UCSD-AML1 (cell line): ENCODE data around the gene PRTG.
A peak's percentile ranks its signal among the peaks of the same experiment; 100 is the strongest.
"Not testable (repeated sequence)": the region's sequence is repeated elsewhere in the genome, so short reads cannot be mapped to it uniquely, and the experiment has no call there.

Experiments used
- DNase-seq: peaks from one replicate; lab custom pipeline; 2025; ENCODE audit not compliant: unreplicated experiment; lab: John Stamatoyannopoulos, UW

Gene PRTG, protein sequence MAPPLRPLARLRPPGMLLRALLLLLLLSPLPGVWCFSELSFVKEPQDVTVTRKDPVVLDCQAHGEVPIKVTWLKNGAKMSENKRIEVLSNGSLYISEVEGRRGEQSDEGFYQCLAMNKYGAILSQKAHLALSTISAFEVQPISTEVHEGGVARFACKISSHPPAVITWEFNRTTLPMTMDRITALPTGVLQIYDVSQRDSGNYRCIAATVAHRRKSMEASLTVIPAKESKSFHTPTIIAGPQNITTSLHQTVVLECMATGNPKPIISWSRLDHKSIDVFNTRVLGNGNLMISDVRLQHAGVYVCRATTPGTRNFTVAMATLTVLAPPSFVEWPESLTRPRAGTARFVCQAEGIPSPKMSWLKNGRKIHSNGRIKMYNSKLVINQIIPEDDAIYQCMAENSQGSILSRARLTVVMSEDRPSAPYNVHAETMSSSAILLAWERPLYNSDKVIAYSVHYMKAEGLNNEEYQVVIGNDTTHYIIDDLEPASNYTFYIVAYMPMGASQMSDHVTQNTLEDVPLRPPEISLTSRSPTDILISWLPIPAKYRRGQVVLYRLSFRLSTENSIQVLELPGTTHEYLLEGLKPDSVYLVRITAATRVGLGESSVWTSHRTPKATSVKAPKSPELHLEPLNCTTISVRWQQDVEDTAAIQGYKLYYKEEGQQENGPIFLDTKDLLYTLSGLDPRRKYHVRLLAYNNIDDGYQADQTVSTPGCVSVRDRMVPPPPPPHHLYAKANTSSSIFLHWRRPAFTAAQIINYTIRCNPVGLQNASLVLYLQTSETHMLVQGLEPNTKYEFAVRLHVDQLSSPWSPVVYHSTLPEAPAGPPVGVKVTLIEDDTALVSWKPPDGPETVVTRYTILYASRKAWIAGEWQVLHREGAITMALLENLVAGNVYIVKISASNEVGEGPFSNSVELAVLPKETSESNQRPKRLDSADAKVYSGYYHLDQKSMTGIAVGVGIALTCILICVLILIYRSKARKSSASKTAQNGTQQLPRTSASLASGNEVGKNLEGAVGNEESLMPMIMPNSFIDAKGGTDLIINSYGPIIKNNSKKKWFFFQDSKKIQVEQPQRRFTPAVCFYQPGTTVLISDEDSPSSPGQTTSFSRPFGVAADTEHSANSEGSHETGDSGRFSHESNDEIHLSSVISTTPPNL

DNA sequence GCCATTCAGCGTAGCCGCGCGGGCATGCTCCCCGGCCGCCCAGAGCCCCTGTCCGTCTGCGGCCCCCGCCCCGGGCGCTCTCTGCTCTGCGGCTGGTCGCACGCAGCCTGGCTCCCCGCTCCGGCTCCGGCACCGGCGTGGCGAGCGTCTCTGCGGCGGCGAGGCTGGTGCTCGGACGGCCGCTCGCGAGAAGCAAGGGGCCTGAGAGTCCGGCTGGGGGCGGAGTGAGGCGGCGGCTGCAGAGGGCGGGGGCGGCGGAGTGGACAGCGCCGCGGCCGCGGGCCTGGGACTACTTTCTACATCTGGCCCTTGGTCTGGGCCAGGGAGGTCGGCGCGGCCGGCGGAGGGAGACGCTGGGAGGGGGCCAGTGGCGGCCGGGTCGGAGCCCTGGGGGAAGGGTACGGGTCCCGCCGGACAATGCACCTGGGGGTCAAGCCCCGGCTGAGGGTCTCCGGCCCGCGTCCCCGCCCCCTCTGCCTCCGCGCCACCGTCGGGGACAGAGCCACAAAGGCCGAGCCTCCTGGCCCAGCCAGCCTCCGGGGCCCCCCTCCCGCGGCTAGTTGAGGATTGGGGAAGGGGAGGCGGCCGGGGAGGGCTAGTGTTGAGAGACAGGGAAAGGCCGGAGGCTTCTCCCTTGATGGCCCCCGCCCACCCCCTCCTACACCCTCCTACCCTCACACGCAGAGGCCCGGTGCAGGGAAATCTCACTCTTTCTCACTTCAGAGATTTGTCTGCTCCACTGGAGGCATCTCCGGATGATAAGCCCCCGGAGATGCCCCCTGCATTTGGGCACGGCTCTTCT is at the start of gene PRTG:
TSS of gene PRTG (minus strand) at position 226 of the 802 bp plus-strand sequence. CDS start at position 5, 221 bp downstream.
- no peak for DNase-seq

DNA sequence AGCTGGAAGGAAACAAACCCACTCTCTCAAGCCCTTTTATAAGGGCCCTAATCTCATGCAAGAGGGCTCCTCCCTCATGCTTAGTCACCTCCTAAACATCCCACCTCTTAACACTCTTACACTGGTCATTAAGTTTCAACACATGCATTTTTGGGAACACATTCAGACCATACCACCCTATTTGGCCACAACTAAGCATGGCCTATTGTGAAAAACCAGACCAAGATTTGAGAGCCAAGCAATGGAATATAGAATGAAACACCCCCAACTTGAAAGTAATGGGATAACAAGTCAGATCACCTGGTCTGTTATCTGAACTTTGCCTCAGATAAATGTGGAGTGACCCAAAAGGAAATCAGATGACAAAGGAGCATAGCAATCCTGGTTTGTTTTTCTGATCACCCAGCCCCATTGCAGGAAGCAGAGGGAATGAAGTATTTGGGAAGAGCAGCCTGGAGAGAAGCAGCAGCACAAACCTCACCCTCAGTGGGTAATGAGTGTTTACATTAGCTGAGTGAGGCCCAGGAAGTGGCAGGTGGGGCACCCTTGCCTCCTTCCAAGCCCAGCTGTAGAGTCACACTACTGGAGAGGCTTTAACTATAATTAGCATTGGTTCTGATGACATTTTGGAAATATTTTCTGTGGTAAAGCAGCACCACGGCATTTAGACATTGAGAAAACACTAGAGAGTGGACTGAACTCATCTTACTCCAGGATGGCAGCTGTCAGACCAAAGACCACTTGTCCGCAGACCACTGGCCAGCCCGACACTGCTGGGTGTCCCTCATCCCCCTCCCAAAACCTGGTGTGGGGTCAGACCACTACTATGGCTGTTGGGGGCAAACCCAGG is 48.8 kb upstream of the PRTG start:
- DNase-seq, result no peak

DNA sequence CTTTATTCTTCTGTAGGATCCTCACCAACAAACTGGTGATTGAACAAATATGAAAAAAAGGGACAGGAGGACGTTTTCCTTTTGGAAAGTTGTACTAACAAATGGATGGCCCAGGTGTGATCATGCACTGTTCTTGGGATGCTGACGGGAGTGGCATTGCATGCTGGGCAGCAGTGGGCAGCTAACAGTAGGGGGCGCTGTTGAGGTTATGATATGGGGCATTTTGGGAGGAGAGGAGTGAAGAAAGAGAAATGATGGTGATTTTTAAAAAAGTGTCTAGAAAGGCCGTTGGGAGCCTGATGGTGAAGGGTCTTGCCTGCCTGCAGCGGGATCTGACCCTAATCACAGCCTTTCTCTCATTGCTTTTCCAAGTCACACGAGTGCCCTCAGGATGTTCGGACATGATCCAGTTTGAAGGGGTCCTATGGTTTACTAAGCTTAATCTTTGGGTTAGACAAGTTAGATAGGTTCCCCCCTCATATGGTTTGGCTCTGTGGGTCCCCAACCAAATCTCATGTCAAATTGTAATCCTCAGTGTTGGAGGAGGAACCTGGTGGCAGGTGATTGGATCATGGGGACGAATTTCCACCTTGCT is 46.2 kb upstream of the PRTG start:
- peak; percentile 11 for DNase-seq

DNA sequence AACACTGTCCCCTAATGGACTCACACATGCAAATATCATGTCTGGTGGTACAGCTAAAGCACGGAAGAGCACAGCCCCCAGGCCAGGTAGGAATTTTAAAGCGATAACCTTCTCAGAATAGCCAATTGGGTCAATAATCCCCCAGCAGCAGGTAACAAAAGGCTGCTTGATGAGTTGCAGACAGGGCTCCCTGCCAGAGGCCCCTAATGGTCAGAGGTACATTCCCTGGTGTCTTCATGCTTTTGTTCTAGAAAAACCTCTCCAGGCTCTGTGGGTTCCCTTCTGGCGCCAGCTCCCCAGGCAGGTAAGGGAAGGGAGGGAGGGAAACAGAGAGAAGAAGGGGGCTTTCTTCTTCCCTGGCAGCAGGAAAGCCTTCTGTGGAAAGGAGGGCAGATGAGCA is 43.4 kb upstream of the PRTG start:
- no peak for DNase-seq

DNA sequence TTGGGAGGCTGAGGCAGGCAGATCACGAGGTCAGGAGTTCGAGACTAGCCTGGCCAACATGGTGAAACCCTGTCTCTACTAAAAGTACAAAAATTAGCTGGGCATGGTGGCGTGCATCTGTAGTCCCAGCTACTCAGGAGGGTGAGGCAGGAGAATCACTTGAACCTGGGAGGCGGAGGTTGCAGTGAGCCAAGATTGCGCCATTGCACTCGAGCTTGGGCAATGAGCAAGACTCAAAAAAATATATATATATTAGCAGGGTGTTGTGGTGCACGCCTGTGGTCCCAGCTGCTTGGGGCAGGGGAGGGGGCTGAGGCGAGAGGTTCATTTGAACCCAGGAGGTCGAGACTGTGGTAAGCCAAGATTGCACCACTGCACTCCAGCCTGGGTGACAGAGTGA is 42.6 kb upstream of the PRTG start:
- not testable (repeated sequence) for DNase-seq

DNA sequence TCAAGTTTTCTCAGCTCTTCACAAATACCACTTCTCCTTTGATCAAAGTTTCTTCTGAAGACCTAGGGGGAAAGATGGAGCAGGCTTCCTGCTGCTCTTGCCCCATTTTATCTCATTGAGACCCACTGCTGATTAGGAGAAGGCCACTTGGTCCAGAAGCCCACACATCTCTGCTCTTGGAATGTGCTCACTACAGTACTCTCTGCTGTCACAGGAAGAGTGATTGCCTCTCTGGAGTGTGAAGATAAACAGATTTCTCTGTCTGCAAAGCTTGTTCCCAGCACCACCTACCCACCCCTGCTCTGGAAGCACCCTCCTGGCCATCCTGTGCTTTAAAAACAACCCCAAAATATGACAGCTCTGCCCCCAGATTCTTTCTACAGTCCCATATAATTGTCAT is 41.3 kb upstream of the PRTG start:
- DNase-seq, result no peak

DNA sequence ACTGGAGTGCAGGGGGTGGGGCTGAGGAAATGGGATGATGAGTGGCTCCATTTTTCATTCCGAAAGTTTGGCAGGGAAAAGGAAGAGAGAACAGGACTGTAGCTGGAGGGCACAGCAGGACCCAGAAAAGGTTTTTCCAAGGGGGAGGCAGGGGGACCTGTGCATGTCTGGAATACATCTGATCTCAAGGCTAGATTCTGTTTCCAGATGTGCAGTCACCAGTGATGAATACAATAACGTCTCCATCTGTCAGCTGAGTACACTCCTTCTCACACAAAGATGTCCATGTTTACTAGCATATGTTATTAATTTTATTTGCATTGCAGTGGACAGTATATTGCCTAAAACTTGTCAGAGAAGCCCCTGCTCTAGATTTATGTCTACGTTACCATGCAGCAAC is 39.9 kb upstream of the PRTG start:
- DNase-seq, result no peak

DNA sequence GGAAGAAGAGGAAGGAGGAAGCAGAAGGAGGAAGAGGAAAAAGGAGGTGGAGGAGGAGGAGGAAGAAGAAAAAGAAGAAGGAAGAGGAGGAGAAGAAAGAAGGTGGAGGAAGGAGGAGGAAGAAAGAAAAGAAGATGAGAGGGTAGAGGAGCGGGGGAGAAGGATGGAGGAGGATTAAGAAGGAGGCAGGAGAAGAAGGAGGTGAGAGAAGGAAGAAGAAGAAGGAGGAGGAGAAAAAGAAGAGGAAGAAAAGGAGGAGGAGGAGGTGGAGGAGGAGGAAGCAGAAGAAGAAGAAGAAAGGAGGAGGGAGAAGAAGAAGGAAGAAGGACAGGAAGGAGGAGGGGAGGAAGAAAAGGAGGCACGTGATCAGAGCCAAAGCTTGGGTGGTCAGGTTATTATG is 37.3 kb upstream of the PRTG start:
- DNase-seq, result no peak

DNA sequence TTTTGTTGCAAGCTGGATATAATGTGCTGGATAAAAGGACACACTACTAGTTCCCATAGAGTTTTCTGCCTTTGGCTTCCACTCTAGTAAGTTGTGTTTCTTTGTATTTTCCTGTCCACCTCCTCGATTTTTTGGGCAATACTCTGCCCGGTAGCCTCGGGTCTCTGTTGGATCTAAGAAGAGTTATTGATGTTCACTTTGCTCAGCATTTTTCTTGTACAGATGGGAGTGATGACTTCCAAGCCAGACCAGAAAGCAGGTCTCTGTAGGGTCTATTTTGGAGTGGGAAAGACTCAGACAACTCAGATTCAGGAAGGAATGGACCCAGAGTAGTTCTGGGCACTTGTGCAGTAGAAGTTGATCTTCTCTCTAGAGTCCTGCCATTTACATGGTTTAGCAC is 36.0 kb upstream of the PRTG start:
- DNase-seq, result no peak

DNA sequence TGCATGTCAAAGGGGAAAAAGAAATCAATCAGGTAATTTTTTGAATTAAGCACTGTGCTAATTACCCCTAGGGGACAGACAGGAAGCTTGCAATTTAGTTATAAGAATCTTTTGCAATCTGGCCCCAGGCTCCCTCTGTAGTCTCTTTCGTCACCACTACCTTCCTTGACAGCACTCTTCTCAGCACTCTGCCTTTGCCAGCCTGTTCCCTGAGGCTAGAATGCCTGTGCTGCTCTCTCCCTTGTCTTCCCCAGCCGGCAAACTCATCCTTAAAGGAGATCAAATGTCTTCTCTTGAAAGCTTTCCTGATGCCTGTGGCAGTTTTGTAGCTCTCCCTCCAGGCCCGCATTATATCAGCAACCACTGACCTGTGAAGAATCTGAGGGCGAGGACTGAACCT is 32.4 kb upstream of the PRTG start:
- DNase-seq, result no peak

DNA sequence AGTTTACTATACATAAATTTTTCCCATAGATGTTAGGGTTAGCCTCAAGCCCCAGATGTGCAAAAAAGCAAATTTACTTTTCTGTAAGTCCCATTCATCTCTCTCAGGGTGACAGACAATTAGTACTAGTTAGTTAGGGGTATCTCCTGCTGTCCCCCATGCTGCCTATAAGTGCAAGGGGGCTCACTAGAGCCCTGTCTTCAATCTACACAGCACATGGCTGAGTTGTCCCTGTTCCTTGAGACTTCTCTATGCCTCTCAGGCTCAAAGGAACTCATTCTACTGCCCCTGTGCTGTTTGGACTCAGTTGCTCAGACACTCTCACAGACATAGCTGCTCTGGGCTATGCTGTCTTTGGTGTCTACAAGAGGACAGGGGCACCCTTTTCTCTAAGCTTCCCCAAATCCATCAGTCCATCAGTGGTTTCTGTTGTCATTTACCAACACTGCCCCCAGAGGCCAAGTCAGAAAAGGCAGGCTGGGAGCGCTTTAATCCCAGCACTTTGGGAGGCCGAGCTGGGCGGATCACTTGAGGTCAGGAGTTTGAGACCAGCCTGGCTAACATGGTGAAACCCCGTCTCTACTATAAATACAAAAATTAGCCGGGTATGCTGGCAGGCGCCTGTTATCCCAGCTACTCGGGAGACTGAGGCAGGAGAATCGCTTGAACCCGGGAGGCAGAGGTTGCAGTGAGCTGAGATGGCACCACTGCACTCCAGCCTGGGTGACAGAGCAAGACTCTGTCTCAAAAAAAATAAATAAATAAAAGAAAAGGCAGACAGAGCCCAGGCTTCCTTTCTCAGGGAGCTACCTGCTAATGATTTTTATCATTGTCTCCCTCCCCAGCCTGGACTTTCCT is 31.4 kb upstream of the PRTG start:
- peak; percentile 19 for DNase-seq

DNA sequence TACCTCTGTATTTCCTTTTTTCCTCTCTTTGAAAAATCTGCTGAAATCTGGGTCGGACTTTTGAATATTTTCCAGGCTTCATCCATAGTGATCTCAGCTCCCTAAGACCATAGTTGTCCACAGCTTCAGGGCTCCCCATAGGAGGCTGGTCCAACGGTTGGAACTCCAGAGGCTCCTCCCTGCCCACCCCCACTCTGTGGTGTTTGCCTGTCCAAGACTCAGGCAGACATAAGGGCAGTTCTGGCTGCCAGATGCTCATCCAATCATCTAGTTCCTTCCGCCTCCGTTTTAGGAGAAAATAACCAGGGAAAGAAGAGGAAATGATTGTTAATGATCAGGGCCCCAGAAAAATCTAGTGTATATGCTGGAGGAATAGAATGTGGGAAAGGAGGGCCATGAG is 27.9 kb upstream of the PRTG start:
- DNase-seq, result no peak

DNA sequence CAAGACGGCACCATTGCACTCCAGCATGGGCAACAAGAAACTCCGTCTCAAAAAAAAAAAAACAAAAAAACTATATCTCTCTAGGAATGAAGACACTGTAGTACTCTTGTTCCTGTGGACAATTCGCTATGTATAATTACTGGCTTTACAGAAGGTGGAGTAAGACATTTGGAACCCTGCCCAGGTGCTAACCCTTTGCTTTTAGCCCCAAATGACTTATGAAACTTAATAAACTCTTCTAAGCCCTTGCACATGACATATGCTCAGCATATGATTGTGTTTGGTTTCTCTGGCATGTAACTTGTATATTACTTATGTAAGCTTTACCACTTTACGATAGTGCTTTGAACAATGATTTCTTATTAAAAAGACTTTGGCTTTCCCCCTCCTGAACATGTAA is 27.3 kb upstream of the PRTG start:
- DNase-seq, result no peak

DNA sequence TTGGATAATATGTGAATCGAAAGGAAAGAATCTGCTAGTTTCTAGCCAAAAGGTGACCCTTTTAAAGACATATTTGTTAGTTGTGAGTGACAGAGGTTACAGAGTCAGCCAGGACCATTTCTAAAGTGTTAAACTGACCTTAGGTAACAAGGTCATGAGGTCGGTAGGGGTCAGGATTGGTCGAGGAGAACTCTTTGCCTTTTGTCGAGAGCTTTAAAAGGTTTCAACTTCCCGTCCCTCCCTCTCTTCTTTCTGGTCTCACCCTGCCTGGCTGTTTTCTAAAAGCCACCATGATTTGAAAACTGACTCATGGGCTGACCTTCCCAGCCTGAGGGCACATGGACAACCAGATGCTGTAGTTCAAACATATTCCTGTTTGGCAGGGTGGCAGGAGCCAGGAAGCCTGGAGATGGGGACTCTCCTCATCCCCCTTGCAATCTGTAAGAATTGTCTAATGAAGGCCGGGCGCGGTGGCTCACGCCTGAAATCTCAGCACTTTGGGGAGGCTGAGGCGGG is 25.8 kb upstream of the PRTG start:
- DNase-seq, result no peak

DNA sequence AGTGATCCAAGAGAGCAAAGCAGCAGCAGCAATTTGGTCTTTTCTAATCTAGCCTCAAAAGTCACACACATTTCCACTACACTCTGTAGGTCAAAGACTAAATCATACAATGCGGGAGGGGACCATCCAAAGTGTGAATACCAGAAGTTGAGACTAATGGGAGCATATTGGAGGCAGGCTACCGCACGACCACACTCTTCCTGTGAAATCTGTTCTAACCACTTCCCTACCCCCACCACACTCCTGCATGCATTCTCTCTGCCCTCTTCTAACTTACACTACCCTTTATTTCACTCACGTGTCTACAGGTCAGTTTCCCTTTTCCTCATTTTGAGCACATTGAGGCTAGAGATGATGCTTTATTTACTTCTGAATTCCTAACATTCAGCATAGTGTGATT is 23.7 kb upstream of the PRTG start:
- DNase-seq, result no peak

DNA sequence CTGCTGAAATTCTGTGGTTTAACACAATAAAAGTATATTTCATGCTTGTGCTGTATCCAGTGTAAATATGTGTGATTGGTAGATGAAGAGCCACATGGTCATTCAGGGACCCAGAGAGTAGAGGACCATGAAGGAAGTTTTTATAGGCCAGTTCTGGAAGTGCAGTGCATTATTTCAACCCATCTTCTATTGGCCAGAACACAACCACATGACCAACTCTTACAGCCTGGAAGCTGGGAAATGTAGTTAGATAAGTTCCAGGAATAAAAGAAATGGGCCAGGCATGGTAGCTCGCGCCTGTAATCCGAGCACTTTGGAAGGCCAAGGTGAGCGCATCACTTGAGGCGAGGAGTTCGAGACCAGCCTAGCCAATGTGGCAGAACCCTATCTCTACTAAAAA is 21.4 kb upstream of the PRTG start:
- no peak for DNase-seq

DNA sequence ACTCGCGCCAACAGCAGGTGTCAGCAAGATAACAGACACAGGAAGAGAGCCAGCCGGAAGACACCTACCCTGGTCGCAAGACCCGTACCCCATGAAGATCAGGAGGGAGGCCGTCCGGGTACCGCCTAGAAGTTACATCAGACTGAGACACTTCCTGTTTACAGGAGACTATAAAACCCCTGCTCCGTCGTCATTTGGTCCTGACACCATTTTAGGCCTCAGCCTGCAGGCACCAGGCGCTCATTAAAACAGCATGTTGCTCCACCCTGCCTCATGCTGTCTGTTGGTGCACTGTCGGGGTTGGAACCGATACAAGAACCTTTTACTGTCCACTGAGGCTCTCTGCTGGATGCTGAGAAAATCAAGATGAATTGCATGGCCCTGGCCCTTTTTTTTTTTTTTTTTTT is 15.6 kb upstream of the PRTG start:
- DNase-seq, result no peak

DNA sequence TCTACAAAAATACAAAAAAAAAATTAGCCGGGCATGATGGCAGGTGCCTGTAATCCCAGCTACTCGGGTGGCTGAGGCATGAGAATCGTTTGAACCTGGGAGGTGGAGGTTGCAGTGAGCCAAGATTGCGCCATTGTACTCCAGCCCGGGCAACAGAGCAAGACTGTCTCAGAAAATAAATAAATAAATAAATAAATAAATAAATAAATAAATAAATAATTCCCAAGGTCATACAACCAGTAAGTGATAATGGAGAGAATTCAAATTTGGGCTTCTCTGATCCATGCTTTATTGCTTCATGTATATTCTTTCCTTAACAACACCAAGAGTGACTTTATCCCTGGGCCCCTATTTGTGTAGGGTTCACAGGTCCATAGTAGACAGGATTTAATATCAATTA is 10.5 kb upstream of the PRTG start:
- not testable (repeated sequence) for DNase-seq
